DMS79 (cell line): Measurements from ENCODE around the gene GPC6.

Source experiments
- DNase-seq: peaks from one replicate; lab custom pipeline; 2025; lab: John Stamatoyannopoulos, UW

The GPC6 gene

DNA sequence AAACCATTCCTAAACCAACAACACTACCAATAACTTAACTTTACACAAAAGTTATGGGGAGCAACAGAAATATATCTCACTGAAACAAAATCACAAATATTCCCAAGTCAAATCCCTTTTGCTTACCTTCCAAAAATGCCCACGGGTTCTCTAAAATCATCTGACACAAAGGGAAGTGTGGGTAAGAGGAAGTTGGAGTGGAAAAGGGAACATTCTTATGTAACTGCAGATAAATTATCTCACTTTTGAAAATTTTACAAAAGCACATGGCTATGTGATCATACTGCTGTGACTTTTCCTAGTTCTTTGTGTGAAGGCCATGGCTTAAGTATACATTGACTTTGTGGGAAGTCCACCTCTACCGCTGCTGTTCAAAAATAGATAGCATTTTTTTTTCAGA lies 350.5 kb downstream of the GPC6 start:
- DNase-seq, result no peak

DNA sequence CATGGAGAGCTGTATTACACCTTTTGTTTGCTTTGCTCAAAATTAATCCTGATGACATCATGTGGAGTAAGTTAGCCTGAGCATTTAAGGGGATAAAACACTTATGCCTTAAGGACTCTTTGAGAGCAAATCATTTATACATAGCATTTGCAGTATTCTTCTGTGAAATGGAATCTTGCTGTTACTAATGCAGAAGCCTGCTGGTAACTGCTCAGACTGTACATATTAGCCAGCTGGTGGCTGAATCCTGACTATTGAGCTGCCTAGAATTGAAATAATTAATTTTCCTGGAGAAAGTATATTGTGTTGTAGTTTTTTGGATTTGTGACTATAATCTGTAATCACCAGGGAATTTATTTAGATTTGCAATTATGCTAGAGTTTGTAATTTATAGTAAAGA lies 363.2 kb downstream of the GPC6 start:
- no peak for DNase-seq

DNA sequence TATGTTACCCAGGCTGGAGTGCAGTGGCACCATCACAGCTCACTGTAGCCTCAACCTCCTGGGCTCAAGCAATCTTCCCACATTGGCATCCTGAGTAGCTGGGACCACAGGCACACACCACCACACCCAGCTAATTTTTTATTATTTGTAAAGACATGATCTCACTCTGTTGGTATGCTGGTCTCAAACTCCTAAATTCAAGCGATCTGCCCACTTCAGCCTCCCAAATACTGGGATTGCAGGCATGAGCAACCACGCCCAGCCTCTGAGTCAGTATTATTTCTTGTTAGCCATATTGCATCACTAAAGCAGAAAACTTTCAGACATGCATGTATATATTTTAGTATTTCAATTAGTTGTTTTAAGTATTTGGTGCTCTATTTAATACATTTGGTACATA lies 376.4 kb downstream of the GPC6 start:
- no peak for DNase-seq

DNA sequence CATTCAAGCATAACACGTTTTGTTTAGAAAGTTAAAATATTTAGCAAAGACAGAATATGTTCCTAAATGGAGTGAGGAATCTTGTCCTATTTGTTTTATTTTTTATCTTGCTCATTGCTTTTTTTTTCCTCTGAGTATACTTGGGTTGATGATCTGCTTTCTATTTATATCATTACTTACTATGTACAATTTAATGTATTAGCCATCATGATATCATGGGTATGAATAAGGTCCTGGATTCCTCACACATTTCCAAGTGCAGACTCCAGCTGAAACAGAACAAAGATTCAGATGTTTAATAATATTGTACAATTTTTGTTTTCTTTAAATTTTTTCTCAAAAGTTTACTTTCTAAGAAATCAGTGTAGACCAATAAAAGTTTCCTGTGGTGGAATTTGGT lies 388.2 kb downstream of the GPC6 start:
- no peak for DNase-seq

DNA sequence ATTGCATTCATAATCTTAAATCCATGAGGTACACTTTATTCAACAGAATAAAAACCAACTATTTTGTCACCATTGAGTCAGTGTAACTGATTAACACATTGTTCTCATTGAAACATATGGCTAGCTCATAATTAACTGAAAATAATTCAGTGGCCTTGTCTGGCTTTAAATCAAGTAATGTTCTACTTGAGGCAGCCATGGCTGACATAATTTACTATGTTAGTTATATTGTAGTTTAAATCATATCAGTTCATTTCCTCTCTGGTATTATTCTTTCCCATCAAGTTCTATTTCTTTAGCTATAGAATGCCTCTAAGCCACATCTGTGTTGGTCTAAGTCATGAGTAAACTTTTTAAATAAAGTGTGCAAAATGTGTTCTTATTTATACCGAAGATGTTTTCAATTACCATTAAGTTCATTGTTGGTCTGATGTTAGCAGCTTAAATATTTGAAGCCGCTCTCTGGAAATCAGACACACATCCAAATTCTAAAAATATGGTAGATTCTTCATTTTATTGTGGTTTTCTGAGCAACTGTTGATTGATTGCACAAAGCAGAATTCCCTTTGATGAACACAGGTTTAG lies 393.7 kb downstream of the GPC6 start:
- no peak for DNase-seq

DNA sequence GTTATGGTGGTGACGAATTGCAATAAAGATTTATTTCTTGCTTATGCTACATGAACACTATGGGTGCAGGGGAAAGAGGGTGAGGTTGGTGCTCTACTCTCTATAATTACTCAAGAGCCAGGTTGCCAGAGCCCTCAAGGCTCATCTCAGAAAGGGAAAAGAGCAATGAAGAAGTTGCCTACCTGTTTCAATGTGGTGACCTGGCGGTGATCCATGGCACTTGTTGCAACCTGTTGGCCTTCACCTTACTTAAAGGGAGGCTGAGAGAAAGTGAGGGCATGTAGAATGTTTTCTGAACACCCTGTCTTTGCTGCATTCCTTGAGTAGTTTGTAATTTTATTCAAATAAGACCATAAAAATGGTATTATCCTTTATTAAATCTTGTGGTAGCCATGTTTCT lies 394.4 kb downstream of the GPC6 start:
- DNase-seq, result no peak

DNA sequence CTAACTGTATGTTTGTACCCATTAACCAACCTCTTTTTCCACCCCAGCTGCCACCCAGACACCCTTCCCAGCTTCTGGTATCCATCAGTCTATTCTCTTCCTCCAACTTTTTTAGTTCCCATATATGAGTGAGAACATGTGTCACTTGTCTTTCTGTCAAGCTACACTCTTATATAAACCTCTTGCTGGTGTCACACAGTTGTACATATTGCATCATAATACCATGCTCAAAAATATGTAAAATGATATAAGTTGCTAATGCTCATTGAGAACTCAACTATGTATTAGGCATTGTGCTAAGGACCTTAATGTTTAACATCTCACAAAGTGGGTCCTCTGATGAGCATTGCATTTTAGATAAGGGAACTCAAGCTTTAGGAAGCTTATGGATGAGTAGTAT lies 395.4 kb downstream of the GPC6 start:
- DNase-seq, result no peak

DNA sequence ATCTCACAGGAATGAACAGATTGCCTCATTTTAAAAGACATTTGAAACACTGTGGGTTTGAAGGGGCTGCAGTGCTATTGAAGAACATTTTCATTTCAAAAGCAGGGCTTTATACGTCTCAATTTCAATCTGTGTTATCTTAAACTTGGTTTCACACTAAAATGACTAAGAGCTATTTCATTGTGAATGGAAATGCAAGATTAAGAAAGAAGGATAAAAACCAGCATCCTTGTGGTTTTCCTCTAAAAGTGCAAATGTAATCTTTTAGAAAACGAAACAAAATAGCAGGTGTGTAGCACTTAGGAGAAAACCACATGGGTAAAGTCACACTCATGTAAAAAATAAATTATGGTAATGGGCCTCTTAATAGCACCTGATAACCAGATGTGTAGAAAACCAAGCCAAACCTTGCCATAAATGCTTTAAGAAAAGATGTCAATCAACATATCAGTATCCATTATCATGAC lies 397.7 kb downstream of the GPC6 start:
- peak; percentile 36 for DNase-seq

DNA sequence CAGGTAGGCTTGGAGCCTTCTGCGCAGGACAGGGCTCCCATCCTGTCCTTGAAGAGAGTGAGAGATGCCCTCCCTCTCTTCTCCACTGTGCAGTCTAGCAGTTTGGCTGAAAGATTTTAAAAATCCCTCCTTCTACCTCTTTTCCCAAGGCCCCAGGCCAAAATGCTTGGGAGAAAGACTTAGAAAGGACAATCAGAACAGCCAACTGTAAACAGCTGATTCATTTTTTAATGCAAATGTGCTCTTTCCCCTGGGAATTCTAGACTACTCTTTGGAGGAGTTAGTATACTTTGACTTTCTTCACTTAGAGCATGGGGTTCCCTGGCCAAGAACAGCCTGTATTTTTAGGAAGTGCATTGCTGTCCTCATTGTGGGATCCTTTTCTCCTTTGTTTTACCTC lies 398.9 kb downstream of the GPC6 start:
- DNase-seq, result no peak

DNA sequence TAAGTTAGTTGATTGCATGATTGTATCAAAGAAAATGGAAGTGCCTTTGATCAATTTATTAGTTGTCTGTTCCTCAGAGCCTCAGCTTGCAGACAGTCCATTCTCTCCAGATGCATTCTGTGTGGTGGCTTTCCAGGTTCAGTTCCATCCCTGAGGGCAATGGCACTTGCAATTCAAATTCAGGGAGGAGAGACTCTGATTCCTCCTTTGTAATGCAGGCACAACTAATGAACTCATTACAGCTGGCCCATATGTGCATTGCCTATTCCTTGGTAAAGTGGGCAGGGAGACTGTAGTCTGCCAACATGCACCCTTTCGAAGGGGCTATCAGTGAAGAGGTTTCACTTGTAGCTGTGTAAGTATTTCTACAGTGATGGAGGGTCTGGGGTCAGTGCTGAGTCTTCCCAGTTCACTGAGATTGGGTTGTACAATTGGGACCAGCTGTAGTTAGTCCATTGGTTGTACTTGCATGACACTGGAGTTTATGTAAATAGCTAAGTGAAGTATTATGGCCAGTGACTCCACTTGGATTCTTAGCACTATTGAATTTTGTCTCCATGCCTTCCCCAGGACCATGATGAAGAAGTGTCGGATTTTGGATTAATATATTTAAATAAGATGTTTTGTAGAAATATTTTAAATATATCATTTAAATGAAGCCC lies 401.7 kb downstream of the GPC6 start:
- DNase-seq, result no peak

DNA sequence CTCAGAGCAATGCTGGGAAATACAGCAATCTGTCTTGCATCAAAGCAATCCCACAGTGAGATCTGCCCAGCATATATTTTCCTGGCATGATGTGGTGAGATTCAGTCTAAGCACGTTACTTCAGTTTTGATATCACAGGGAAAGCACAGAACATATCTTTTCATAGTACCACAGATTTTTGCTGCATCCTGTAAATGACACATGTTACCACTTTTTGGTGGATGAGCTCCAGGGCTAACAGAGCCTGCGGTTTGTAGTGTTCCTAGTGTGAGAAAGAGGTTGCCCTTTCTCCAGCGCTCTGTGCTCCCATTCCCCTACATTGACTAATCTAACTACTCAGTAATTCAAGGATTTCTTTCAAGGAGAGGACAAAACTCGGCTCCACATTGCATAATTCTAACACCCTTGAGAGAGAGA lies 409.0 kb downstream of the GPC6 start:
- no peak for DNase-seq

DNA sequence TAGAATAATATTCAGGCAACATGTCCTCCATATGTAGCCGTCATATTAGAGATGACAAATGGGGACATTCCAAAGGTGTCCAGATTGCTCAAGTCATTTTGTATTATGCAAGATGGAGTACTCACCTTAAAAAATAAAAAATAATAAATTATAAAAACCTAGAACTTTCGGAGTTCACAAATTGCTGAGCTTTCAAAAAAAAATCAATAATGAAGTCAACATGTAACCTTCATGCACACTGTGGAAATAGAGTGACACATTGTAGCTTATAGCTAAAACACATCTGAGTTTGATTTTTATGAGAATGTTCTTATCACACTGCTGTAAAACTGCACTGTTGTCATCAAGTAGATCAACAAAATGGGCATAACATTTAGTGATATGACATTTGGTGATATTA lies 411.2 kb downstream of the GPC6 start:
- DNase-seq, result no peak

DNA sequence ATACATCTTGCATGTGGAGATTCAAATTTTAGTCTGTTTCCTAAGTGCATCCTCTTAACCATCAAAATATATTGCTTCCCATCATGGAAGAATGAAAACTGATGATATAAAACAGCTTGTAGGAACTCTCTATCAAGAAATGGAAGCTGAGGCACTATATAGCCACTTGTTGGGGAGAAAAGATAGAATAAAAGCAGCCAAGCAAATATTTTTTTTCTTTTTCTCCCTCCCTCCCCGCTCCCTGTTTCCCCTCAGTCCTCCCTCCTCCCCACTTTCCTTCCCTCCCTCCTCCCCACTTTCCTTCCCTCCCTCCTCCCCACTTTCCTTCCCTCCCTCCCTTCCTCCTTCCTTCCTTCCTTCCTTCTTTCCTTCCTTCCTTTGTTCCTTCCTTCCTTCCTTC lies 413.8 kb downstream of the GPC6 start:
- no peak for DNase-seq

DNA sequence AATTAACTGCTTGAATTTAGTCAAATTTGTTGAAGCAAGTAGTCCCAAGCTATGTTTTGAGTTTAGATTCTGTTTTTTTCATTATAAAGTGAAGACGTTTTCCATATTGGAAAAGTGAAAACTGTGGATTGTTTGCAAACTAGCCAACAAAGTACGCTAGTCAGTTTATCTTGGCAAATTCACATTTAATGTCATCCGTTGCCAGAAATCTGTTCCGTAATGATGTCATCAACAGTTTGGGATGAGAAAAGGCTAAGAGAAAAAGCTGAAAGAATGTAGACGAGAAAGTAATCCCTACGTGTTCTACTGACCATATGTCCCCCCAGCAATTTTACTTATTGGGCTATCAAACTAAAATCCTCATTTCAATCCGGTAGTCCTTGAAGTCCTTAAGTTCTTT lies 419.6 kb downstream of the GPC6 start:
- DNase-seq, result no peak

DNA sequence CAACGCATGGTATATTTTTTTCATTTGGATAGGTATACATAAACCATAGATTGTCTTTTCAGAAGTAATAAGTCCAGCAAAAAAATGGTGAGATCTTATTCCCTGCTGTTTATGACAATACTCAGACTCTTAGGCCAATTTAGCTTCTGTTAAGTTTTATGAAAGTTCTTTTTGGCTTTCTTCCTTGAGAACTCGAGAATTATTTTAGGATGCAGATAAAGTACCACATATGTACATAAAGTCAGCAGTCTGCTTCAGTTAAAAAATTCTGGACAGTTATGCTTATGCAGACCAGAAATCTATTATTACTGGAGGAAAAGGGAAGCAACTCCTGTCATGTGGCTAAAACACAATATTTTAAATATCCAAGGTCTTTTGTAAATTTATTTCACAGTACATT lies 422.9 kb downstream of the GPC6 start:
- DNase-seq, result no peak

DNA sequence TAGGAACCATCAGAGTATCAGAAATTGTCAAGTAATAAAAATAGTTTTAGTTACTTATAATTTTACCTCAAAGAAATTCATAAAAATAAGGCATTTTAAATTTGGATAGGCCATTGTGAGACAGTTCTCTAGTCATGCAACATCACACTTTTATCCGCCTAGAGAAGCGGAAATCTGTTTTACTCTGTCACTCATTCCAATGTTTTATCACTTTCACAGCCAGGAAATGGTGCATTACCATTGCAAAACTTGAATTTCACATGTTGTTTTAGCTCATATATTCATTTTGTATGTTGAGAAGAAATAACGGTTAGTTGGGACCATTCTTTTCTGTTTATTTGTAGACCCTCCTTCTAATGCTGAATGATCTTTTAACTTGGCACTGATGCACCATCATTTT lies 427.2 kb downstream of the GPC6 start:
- DNase-seq, result no peak

DNA sequence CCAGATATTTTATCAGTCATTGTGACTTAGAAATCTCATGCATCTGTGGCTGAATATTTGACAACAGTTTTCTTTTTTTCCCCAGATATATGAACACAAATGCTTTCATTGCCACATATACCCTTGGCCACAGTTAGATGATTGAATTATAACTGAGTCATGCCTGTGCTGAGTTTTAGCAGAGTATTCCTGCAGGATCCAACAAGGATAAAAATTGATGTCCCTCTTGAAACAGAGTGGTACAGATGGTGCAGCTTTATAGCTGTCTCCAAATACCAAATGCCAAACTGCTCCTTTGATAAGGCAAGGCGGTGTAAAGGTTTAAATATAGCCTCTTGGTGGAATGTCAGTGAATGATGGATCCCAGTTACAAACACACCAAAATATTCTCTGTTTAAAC lies 428.5 kb downstream of the GPC6 start:
- no peak for DNase-seq

DNA sequence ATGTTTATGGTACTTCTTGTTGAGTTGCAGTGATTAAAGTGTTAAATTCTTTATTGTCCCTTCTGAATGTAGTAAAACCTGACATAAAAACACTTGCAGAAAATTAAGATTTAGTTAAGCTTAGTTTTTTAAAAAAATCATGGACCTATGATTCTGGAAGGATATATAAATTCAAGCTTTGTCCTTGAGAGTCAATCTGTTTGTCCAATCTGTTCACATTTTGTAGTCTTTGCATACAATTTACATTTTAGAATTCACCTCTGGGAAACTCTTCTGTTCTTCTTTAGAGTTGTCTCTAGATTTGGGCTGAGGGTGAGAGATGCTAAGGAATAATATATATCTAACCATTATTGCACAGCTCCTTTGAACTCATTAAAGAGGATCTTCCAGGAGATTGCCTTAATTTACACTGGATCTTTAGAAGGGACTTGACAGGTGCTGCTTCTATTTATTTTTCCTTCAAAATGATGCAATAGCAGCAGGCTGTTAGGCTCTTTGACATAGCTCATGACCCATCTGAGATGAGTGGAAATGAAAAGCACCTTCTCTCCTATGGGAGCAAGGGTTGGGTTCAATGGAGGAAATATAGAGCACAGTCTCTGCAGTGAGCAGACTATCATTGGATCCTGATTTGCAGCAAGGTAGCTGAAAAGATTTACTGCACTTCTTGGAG lies 433.9 kb downstream of the GPC6 start:
- no peak for DNase-seq

DNA sequence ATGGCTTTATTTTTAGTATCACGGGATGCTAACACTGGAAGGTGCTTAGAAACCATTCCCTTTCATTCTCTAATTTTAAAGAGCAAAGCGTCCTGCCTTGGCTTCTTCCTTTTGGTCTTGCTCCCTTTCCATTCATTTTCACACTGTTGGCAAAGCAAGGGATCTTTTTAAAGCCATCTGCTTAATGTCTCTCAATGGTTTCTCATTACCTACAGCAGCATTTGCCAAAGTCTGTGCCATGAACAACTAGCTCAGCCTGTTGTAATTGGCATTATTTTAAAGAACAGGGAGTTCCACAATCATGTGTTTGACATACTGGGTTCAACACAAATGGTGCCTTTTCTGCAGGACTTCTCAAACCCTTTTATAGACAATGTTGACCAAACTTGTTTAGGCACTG lies 444.3 kb downstream of the GPC6 start:
- DNase-seq, result no peak

DNA sequence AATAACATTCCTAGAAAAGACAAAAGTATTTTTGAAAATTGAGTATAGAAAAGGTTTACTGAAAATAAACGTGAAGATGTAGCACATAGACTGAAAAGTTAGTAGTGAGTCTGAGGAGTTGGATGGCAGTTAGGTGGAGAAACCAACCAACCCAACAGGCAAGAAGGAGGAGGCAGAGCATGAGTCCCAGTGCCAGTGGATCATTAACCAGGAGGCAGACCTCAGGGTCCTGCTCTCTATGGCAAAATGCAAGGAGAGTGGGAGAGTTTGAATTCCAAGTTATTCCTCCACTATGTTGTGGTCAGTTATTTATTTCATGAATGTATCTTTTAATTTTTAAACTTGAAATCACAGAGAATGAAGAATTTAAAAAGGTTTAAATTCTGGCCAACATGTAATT lies 446.4 kb downstream of the GPC6 start:
- DNase-seq, result no peak

DNA sequence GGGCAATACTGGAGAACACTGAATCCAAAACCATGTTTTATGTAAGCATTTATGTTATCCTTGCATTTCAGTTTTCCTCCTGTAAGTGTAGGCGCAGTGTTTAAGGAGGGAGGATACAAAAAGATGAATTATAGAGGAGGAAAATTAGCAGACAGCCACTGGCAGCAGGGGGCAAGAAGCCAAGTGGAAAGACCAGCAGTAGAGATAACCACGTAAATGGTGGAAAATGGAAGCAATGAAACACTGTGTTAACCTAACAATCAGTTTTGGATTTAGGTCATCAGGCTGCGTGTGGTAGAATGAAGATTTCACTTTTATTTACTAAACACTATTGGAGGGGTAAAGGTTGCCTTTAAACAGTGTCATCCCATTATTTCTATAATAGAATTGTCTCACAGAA lies 447.3 kb downstream of the GPC6 start:
- no peak for DNase-seq

DNA sequence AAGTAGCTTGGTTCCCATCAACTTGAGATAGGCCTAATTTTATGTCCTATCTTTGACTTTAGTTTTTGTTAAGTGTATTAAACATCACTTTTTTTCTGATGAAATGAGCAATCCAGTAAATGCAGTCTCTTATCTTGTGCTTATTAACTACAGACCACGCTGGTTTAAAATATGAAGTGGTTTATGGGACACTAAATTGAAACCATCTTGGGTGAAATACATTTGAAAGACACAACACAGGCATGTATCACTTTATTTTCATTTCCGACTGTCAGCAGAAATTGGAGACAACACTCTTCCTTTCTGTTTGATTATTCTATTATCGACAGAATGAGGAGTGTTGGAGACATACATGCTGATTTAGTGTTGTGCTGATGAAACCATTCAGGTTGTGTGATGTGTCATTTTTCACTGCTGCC lies 447.7 kb downstream of the GPC6 start:
- no peak for DNase-seq

DNA sequence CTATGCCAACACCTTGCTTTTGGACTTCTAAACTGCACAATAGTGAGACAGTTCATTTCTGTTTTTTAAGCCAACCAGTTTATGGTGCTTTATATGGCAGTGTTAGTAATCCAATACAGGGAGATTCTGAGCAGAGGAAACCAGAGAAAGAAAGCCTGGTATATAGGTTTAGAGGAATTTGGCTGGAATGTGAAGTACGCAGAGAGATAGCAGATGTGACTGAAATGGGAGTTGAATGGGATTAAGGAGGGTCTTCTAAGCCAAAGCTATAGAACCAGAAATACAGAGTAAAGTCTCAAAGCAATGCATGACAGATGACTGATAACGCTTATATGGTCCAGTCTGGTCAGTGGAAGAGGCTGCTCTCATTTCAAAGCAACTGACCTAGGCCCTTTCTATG lies 453.7 kb downstream of the GPC6 start:
- DNase-seq, result no peak

DNA sequence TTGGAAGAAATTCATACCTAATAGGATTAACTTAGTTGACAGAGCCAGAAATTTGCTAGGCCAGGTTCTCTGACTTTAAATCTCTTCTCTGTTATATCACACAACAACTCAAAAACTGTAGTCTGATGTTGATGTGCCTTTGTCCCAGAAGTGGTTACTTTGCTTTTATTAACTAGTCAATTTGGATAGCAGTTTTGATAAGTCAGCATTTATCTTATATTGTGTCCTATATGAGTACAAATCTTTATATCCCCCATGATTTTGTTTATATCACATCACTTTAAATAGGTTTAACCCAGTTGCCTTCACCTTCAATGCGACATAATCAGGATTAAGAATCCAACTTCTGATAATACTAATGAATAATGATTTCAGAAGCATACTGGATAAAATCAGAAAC lies 459.3 kb downstream of the GPC6 start:
- no peak for DNase-seq
